Chondrocyte (in vitro differentiated cells): Measurements from ENCODE around the gene DCLRE1B. TPM values are rescaled to one million over a fixed set of nuclear protein-coding genes. Genes with fewer than 3 reads are reported as not detected.

Experiments
- DNase-seq: peaks from one replicate; pipeline ENCODE4 v3.0.0; 2021; ENCODE audit warnings: mixed read lengths, low spot score
- H3K27ac Mint-ChIP-seq: one replicate; pipeline ENCODE4 v1.8.0; 2021; ENCODE audit warnings: mild to moderate bottlenecking, moderate library complexity, mixed read lengths; ENCODE audit not compliant: unreplicated experiment
- H3K27me3 Mint-ChIP-seq: 2 replicates; pipeline ENCODE4 v1.8.0; 2021; ENCODE audit warnings: low read depth, mixed read lengths
- H3K36me3 Mint-ChIP-seq: 2 replicates; pipeline ENCODE4 v1.8.0; 2021; ENCODE audit warnings: low read depth, mixed read lengths
- H3K4me1 Mint-ChIP-seq: 2 replicates; pipeline ENCODE4 v1.8.0; 2021; ENCODE audit warnings: low read depth, mild to moderate bottlenecking, mixed read lengths
- H3K4me3 Mint-ChIP-seq: one replicate; pipeline ENCODE4 v1.8.0; 2021; ENCODE audit warnings: mild to moderate bottlenecking, moderate library complexity, mixed read lengths; ENCODE audit not compliant: unreplicated experiment
- H3K9me3 Mint-ChIP-seq: 2 replicates; pipeline ENCODE4 v1.8.0; 2021; ENCODE audit warnings: low read depth, mixed read lengths
- CTCF ChIP-seq: fragments of 200-600 bp; sonication (generic); IDR thresholded peaks from 2 replicates; pipeline ENCODE4 v1.5.0; 2021; ENCODE audit warnings: antibody characterized with exemption, mild to moderate bottlenecking, moderate library complexity
- total RNA-seq: library from RNA; stranded (reverse); gene quantifications from 3 replicates; pipeline ENCODE4 v1.2.1, GENCODE V29; 2021

Gene DCLRE1B
- total RNA-seq, 1 donor from 2014 or later = 8.3 TPM

GRCh38 chr1:113876176-113876575, 28.9 kb upstream of the DCLRE1B start:
- no peak for DNase-seq
- H3K27ac Mint-ChIP-seq = no peak overlapping the region
- no peaks in the 10 kb centered on the region for H3K27me3 Mint-ChIP-seq
- H3K9me3 Mint-ChIP-seq = no peaks in the 10 kb centered on the region
- H3K4me1 Mint-ChIP-seq = no peaks in the 10 kb centered on the region
- no peak for TF ChIP-seq CTCF
- no peak overlapping the region for H3K4me3 Mint-ChIP-seq
- H3K36me3 Mint-ChIP-seq = no peaks in the 10 kb centered on the region

GRCh38 chr1:113879739-113880038, 25.4 kb upstream of the DCLRE1B start:
- no peak for TF ChIP-seq CTCF
- Mint-ChIP-seq H3K27me3 (no peaks in the 10 kb centered on the region), H3K36me3 (no peaks in the 10 kb centered on the region), H3K27ac (no peak overlapping the region), H3K4me1 (no peaks in the 10 kb centered on the region), H3K9me3 (no peaks in the 10 kb centered on the region), H3K4me3 (no peak overlapping the region)
- no peak for DNase-seq

- H3K9me3 Mint-ChIP-seq = no peaks in the 10 kb centered on the region
Observed at GRCh38 chr1:113881661-113882060, 23.5 kb upstream of the DCLRE1B start.

GRCh38 chr1:113886417-113887401, 18.4 kb upstream of the DCLRE1B start:
- no peak for TF ChIP-seq CTCF
- H3K27me3 Mint-ChIP-seq = no peaks in the 10 kb centered on the region
- H3K9me3 Mint-ChIP-seq = no peaks in the 10 kb centered on the region
- H3K4me3 Mint-ChIP-seq = no peak overlapping the region
- H3K36me3 Mint-ChIP-seq = no peaks in the 10 kb centered on the region
- peaks cover 6% of the 10 kb centered on the region for H3K4me1 Mint-ChIP-seq
- no peak for DNase-seq
- no peak overlapping the region for H3K27ac Mint-ChIP-seq

More at GRCh38 chr1:113881661-113882060, 23.5 kb upstream of the DCLRE1B start:
- peaks cover 6% of the 10 kb centered on the region for H3K4me1 Mint-ChIP-seq
- DNase-seq = no peak
- no peak for TF ChIP-seq CTCF
- no peaks in the 10 kb centered on the region for H3K27me3 Mint-ChIP-seq
- H3K36me3 Mint-ChIP-seq = no peaks in the 10 kb centered on the region
- no peak overlapping the region for H3K27ac Mint-ChIP-seq
- H3K4me3 Mint-ChIP-seq = no peak overlapping the region

- no peak for TF ChIP-seq CTCF
- no peak within 1 kb of the TSS for H3K27ac Mint-ChIP-seq
- H3K36me3 Mint-ChIP-seq = no peaks in the 10 kb centered on the region
- H3K4me1 Mint-ChIP-seq = peaks cover 6% of the 10 kb centered on the region
- no peaks in the 10 kb centered on the region for H3K27me3 Mint-ChIP-seq
- no peak for DNase-seq
- H3K9me3 Mint-ChIP-seq = no peaks in the 10 kb centered on the region
- H3K4me3 Mint-ChIP-seq = no peak within 1 kb of the TSS
Observed at GRCh38 chr1:113887402-113888175, 17.5 kb upstream of the DCLRE1B start, which contains the start of gene BCL2L15. Gene BCL2L15 (minus strand): TSS chr1:113887581. CDS start chr1:113887375, 206 bp downstream.
